Endothelial cell of umbilical vein (primary cell): ENCODE data around the gene GNAI1. TPM values are rescaled to one million over a fixed set of nuclear protein-coding genes. Genes with fewer than 3 reads are reported as not detected.

ENCODE experiments used
- BruUV-seq: library from RNA; stranded (reverse); fragments of 400-500 nt; replicated peaks from 2 replicates; lab custom pipeline; 2021; lab: Mats Ljungman, UMichigan
- CTCF ChIA-PET: fragments of 300-600, 350-600 bp; sonication (Branson Sonifier 250); formaldehyde crosslinking; loops from one replicate; lab custom pipeline; 2021; ENCODE audit warnings: antibody characterized with exemption, inconsistent platforms; lab: Charles Lee
- POLR2A ChIA-PET: fragments of 300-600, 350-600 bp; sonication (Branson Sonifier 250); formaldehyde crosslinking; loops from one replicate; lab custom pipeline; 2021; ENCODE audit warnings: antibody characterized with exemption, inconsistent platforms; lab: Charles Lee
- DNase-seq: peaks from one replicate; pipeline ENCODE4 v3.0.0-alpha.2; 2011; ENCODE audit warnings: low read depth, low spot score
- FAIRE-seq: peaks from 2 replicates; lab custom pipeline; 2011; peaks lifted over from hg19 to GRCh38; lab: Jason Lieb, UNC
- H2AFZ ChIP-seq: 2 replicates; pipeline ENCODE4 v1.6.0; 2012; ENCODE audit warnings: low read depth, low read length, control low read depth, inconsistent platforms
- H3K27ac ChIP-seq: 2 replicates; pipeline ENCODE4 v1.5.1; 2011; ENCODE audit warnings: low read depth, mild to moderate bottlenecking, control low read depth, low read length, moderate library complexity; ENCODE audit not compliant: insufficient read depth
- H3K27me3 ChIP-seq, 2 experiments: 2 replicates each; pipeline versions ENCODE4 v1.6.0 to v1.6.1; 2011; ENCODE audit warnings: low read length in 2 of 2, mixed read lengths in 1 of 2; ENCODE audit not compliant: control insufficient read depth in 2 of 2, insufficient read depth in 2 of 2
- H3K36me3 ChIP-seq, 2 experiments: 2 replicates in 1 of 2; 3 replicates in 1 of 2; pipeline ENCODE4 v1.5.1; 2011; ENCODE audit warnings: low read length in 2 of 2, mild to moderate bottlenecking in 1 of 2, moderate library complexity in 1 of 2; ENCODE audit not compliant: control insufficient read depth in 2 of 2, insufficient read depth in 2 of 2; ENCODE audit errors: extremely low read depth in 1 of 2
- H3K4me1 ChIP-seq: 3 replicates; pipeline ENCODE4 v1.5.1; 2011; ENCODE audit warnings: mild to moderate bottlenecking, low read length; ENCODE audit not compliant: control insufficient read depth, insufficient read depth; ENCODE audit errors: extremely low read depth
- H3K4me2 ChIP-seq: 2 replicates; pipeline ENCODE4 v1.6.1; 2011; ENCODE audit warnings: low read length, control low read depth, mixed read lengths; ENCODE audit not compliant: insufficient read depth
- H3K4me3 ChIP-seq, 3 experiments: fragments of 200-600 bp in 1 of 3; sonication (generic), shearing (Covaris generic) in 1 of 3; replicated peaks in 1 of 3; 2 replicates each; pipeline ENCODE4 v1.5.1; 2011 to 2016; ENCODE audit warnings: control low read depth in 3 of 3, low read length in 3 of 3, mild to moderate bottlenecking in 2 of 3, inconsistent platforms in 1 of 3, low read depth in 1 of 3, moderate library complexity in 1 of 3; ENCODE audit not compliant: insufficient read depth in 1 of 3
- H3K79me2 ChIP-seq: 2 replicates; pipeline ENCODE4 v1.6.0; 2012; ENCODE audit warnings: low read length, inconsistent platforms; ENCODE audit not compliant: control insufficient read depth, insufficient read depth
- H3K9ac ChIP-seq: replicated peaks from 2 replicates; pipeline ENCODE3; 2011; ENCODE audit warnings: low read length, control low read depth; ENCODE audit not compliant: insufficient read depth; ENCODE audit errors: extremely low read depth
- H3K9me1 ChIP-seq: replicated peaks from 3 replicates; pipeline ENCODE4 v1.6.0; 2011; ENCODE audit warnings: mild to moderate bottlenecking, low read length; ENCODE audit not compliant: control insufficient read depth, insufficient read depth; ENCODE audit errors: extremely low read depth
- H3K9me3 ChIP-seq: replicated peaks from 2 replicates; pipeline ENCODE4 v1.5.1; 2012; ENCODE audit warnings: low read length, inconsistent platforms; ENCODE audit not compliant: control insufficient read depth, insufficient read depth
- H4K20me1 ChIP-seq: replicated peaks from 2 replicates; pipeline ENCODE3; 2011; ENCODE audit warnings: mild to moderate bottlenecking, low read length; ENCODE audit not compliant: control insufficient read depth, insufficient read depth; ENCODE audit errors: extremely low read depth
- EZH2 ChIP-seq: IDR thresholded peaks from 2 replicates; pipeline ENCODE4 v1.6.1; 2012; ENCODE audit warnings: borderline replicate concordance, low read depth, mild to moderate bottlenecking, moderate library complexity, low read length, inconsistent platforms; ENCODE audit not compliant: severe bottlenecking
- FOS ChIP-seq: IDR thresholded peaks from 2 replicates; pipeline ENCODE4 v1.6.1; 2011; ENCODE audit warnings: mild to moderate bottlenecking, low read length, moderate library complexity, borderline replicate concordance; ENCODE audit not compliant: insufficient read depth
- GATA2 ChIP-seq: IDR thresholded peaks from 2 replicates; pipeline ENCODE4 v1.7.0; 2011; ENCODE audit warnings: low read depth, mild to moderate bottlenecking, moderate library complexity, mixed read lengths, low read length; ENCODE audit not compliant: insufficient read length, insufficient read depth
- JUN ChIP-seq: IDR thresholded peaks from 2 replicates; pipeline ENCODE4 v1.6.1; 2011; ENCODE audit warnings: borderline replicate concordance, low read depth; ENCODE audit not compliant: insufficient read length, insufficient read depth
- MYC ChIP-seq: IDR thresholded peaks from one replicate; pipeline ENCODE4 v1.6.1; 2011; ENCODE audit warnings: mild to moderate bottlenecking, low read depth, low read length
- POLR2A ChIP-seq: IDR thresholded peaks from 2 replicates; pipeline ENCODE4 v1.6.1; 2012; ENCODE audit warnings: low read depth, mild to moderate bottlenecking, control low read depth, low read length
- POLR2AphosphoS5 ChIP-seq: IDR thresholded peaks from 2 replicates; pipeline ENCODE4 v1.6.1; 2012; ENCODE audit warnings: low read depth, mild to moderate bottlenecking, control low read depth, low read length, moderate library complexity; ENCODE audit not compliant: insufficient read depth
- dilution Hi-C: fragments of 300-500 bp; cut with MboI; formaldehyde crosslinking; loops from one replicate; pipeline ENCODE4 v1.15.0; 2019; ENCODE audit warnings: low sequenced_read_pairs; ENCODE audit not compliant: extremely low pct_ligation_motif_present
- intact Hi-C: fragments of 100-400 bp; cut with micrococcal nuclease; formaldehyde crosslinking; loops from one replicate; pipeline ENCODE4 v1.10.0; 2022
- polyA plus RNA-seq, 4 experiments: library from polyadenylated mRNA; depleted of rRNA in 3 of 4; stranded (reverse) in 3 of 4; unstranded in 1 of 4; fragments of >200 nt; gene quantifications; 2 replicates each; pipeline versions ENCODE4 v1.2.1 to v1.2.3, GENCODE V29; 2011 to 2012; ENCODE audit warnings: missing spikeins in 1 of 4
- total RNA-seq: library from RNA; stranded (reverse); gene quantifications from 2 replicates; pipeline ENCODE4 v1.2.3, GENCODE V29; 2021
- TF ChIP-seq, protein P1 (sequence below), 2 donors: IDR thresholded peaks; 1 replicate in 1 of 2; 2 replicates in 1 of 2; pipeline ENCODE4 v1.5.1; 2011; ENCODE audit warnings: low read length in 2 of 2, mild to moderate bottlenecking in 2 of 2, moderate library complexity in 2 of 2, control low read depth in 1 of 2, inconsistent platforms in 1 of 2, low read depth in 1 of 2; ENCODE audit not compliant: insufficient read depth in 1 of 2; ENCODE audit errors: extremely low read depth in 1 of 2
- TF ChIP-seq, protein P2 (sequence below): IDR thresholded peaks from 2 replicates; pipeline ENCODE4 v1.6.1; 2011; ENCODE audit not compliant: insufficient read depth, insufficient read length

GNAI1 gene
- total and polyA plus RNA-seq, 2 donors (not counting 3 experiments of a cell fraction or from before 2014, with no cell fraction given) = 7.5 to 15.0 TPM

DNA sequence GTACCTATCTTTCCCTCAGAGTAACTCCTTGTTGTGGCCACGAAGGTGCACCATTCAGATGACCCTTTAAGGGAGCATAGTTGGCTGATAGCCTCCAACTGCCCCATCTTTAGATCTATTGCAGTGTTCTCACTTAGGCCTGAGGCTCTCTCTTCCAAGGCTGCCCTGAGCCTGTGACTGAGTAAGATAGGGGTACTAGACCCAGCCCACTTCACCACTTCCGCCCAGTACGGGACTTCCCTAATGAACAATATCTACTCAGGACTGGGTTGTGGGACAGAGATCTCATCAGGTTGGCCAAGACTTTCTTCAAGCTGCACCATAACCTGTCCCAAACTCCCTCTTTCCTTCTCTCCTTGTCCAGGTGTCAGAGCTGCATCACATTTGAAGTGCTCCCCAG, 5.7 kb upstream of the GNAI1 start:
- no peaks in the 10 kb centered on the region for H3K79me2 ChIP-seq
- H2AFZ ChIP-seq = no peak overlapping the region
- dilution Hi-C loops = no loop called here
- no peaks in the 10 kb centered on the region for H3K4me1 ChIP-seq
- H3K9me3 ChIP-seq = no peaks in the 10 kb centered on the region
- intact Hi-C loops = no loop called here
- peaks cover 2 to 4% of the 10 kb centered on the region in 2 experiments for H3K27me3 ChIP-seq
- H4K20me1 ChIP-seq = no peaks in the 10 kb centered on the region
- CTCF ChIA-PET = no interaction called here
- TF ChIP-seq GATA2 (no peak), EZH2 (no peak), POLR2AphosphoS5 (no peak), POLR2A (no peak), MYC (no peak), JUN (no peak), FOS (no peak)
- TF ChIP-seq, protein P1, sequence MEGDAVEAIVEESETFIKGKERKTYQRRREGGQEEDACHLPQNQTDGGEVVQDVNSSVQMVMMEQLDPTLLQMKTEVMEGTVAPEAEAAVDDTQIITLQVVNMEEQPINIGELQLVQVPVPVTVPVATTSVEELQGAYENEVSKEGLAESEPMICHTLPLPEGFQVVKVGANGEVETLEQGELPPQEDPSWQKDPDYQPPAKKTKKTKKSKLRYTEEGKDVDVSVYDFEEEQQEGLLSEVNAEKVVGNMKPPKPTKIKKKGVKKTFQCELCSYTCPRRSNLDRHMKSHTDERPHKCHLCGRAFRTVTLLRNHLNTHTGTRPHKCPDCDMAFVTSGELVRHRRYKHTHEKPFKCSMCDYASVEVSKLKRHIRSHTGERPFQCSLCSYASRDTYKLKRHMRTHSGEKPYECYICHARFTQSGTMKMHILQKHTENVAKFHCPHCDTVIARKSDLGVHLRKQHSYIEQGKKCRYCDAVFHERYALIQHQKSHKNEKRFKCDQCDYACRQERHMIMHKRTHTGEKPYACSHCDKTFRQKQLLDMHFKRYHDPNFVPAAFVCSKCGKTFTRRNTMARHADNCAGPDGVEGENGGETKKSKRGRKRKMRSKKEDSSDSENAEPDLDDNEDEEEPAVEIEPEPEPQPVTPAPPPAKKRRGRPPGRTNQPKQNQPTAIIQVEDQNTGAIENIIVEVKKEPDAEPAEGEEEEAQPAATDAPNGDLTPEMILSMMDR (IDR thresholded peaks at IDR 0.05; ENCODE audit: extremely low read depth in 1 of 2, insufficient read depth in 1 of 2, low read depth in 1 of 2, low read length in 2 of 2) = no peak
- TF ChIP-seq, protein P2, sequence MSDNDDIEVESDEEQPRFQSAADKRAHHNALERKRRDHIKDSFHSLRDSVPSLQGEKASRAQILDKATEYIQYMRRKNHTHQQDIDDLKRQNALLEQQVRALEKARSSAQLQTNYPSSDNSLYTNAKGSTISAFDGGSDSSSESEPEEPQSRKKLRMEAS = no peak
- no peak overlapping the region for H3K9ac ChIP-seq
- DNase-seq (no peak), FAIRE-seq (no peak)
- BruUV-seq = no TSS peak
- no peak overlapping the region for H3K4me2 ChIP-seq
- H3K4me3 ChIP-seq = no peak overlapping the region
- POLR2A ChIA-PET = no interaction called here
- no peaks in the 10 kb centered on the region for H3K36me3 ChIP-seq
- no peaks in the 10 kb centered on the region for H3K9me1 ChIP-seq
- H3K27ac ChIP-seq = no peak overlapping the region
